ENCODE measurements around the gene SMCO4. TPM values are rescaled to one million over a fixed set of nuclear protein-coding genes. Genes with fewer than 3 reads are reported as not detected.

SMCO4 gene
- total RNA-seq, 8 experiments from 2014 or later, result 1.1 to 19.2 (median 5.8) TPM

- H3K27ac ChIP-seq, result no peak overlapping the region
- in situ Hi-C loops (cut with MboI; ENCODE audit: low pct_unique_long_range_greater_than_20kb in 2 of 9, low sequenced_read_pairs in 9 of 9, unreplicated experiment in 9 of 9), result no loop called here
- ATAC-seq (replicated peaks in 6 of 8), result no peak
- H3K4me1 ChIP-seq (replicated peaks in 1 of 2), result peaks cover 20 to 25% of the 10 kb centered on the region in 2 donors
- no peak overlapping the region for H3K4me3 ChIP-seq
- 43 to 86% (median 82%) methylated on average over 1 to 2 of the region's 3 CpGs; no CpG with 5 or more reads in 4 of the 10 experiments for WGBS, 10 experiments
These were observed 53.4 kb downstream of the SMCO4 start for GRCh38 chr11:93489841-93490240.

- in situ Hi-C loops (cut with MboI; ENCODE audit: low pct_unique_long_range_greater_than_20kb in 2 of 9, low sequenced_read_pairs in 9 of 9, unreplicated experiment in 9 of 9), result no loop called here
- H3K27ac ChIP-seq, result peak overlapping the region in 1 of 2 donors; percentile 12
- no peak overlapping the region for H3K4me3 ChIP-seq
- ATAC-seq (replicated peaks in 6 of 8), result peak in 5 of 8 experiments; percentile 55 to 90 (median 56)
- 20 to 64% (median 24%) methylated on average over 1 to 7 of the region's 7 CpGs; no CpG with 5 or more reads in 4 of the 10 experiments for WGBS, 10 experiments
- peaks cover 20 to 25% of the 10 kb centered on the region in 2 donors for H3K4me1 ChIP-seq (replicated peaks in 1 of 2)
These were observed 56.1 kb downstream of the SMCO4 start for GRCh38 chr11:93487032-93487483.

- WGBS, 10 experiments, result 75 to 100% (median 80%) methylated on average over 1 to 2 of the region's 2 CpGs; no CpG with 5 or more reads in 7 of the 10 experiments
- in situ Hi-C loops (cut with MboI; ENCODE audit: low pct_unique_long_range_greater_than_20kb in 2 of 9, low sequenced_read_pairs in 9 of 9, unreplicated experiment in 9 of 9), result no loop called here
- no peak for ATAC-seq (replicated peaks in 6 of 8)
- H3K27ac ChIP-seq, result no peak overlapping the region
- no peak overlapping the region for H3K4me3 ChIP-seq
- H3K4me1 ChIP-seq (replicated peaks in 1 of 2), result peaks cover 20 to 25% of the 10 kb centered on the region in 2 donors
These were observed 57.2 kb downstream of the SMCO4 start for GRCh38 chr11:93485983-93486382.

- Histone ChIP-seq H3K27ac (no peak overlapping the region), H3K4me1 (replicated peaks in 1 of 2) (peaks cover 20 to 25% of the 10 kb centered on the region in 2 donors), H3K4me3 (no peak overlapping the region)
- ATAC-seq (replicated peaks in 6 of 8), result peak in 3 of 8 experiments; percentile 35 to 78 (median 69)
- WGBS, 10 experiments, result 0 to 100% (median 60%) methylated on average over 1 to 2 of the region's 3 CpGs; no CpG with 5 or more reads in 1 of the 10 experiments
- in situ Hi-C loops (cut with MboI; ENCODE audit: low pct_unique_long_range_greater_than_20kb in 2 of 9, low sequenced_read_pairs in 9 of 9, unreplicated experiment in 9 of 9), result no loop called here
These were observed 58.5 kb downstream of the SMCO4 start for GRCh38 chr11:93484716-93485115.

GRCh38 chr11:93482556-93482955 lies 60.6 kb downstream of the SMCO4 start:
- WGBS, 10 experiments, result 55 to 97% (median 76%) methylated on average over 5 to 10 of the region's 10 CpGs; no CpG with 5 or more reads in 2 of the 10 experiments
- Histone ChIP-seq H3K4me1 (replicated peaks in 1 of 2) (peaks cover 17 to 22% of the 10 kb centered on the region in 2 donors), H3K4me3 (no peak overlapping the region), H3K27ac (no peak overlapping the region)
- in situ Hi-C loops (cut with MboI; ENCODE audit: low pct_unique_long_range_greater_than_20kb in 2 of 9, low sequenced_read_pairs in 9 of 9, unreplicated experiment in 9 of 9), result no loop called here
- no peak for ATAC-seq (replicated peaks in 6 of 8)

- no peak for ATAC-seq (replicated peaks in 6 of 8)
- H3K4me1 ChIP-seq (replicated peaks in 1 of 2), result peaks cover 19 to 20% of the 10 kb centered on the region in 2 donors
- 86 to 100% (median 94%) methylated on average over 1 to 4 of the region's 6 CpGs; no CpG with 5 or more reads in 2 of the 10 experiments for WGBS, 10 experiments
- H3K27ac ChIP-seq, result no peak overlapping the region
- in situ Hi-C loops (cut with MboI; ENCODE audit: low pct_unique_long_range_greater_than_20kb in 2 of 9, low sequenced_read_pairs in 9 of 9, unreplicated experiment in 9 of 9), result no loop called here
- H3K4me3 ChIP-seq, result no peak overlapping the region
These were observed 61.5 kb downstream of the SMCO4 start for GRCh38 chr11:93481696-93482095.

- no peak for ATAC-seq (replicated peaks in 6 of 8)
- H3K4me3 ChIP-seq, result no peak overlapping the region
These were observed 61.9 kb downstream of the SMCO4 start for GRCh38 chr11:93481279-93481678.

GRCh38 chr11:93480756-93481155 lies 62.4 kb downstream of the SMCO4 start:
- WGBS, 10 experiments, result 86 to 100% (median 100%) methylated on average over 1 of the region's 1 CpG; no CpG with 5 or more reads in 5 of the 10 experiments
- in situ Hi-C loops (cut with MboI; ENCODE audit: low pct_unique_long_range_greater_than_20kb in 2 of 9, low sequenced_read_pairs in 9 of 9, unreplicated experiment in 9 of 9), result no loop called here
- no peak overlapping the region for H3K4me3 ChIP-seq
- peaks cover 13 to 16% of the 10 kb centered on the region in 2 donors for H3K4me1 ChIP-seq (replicated peaks in 1 of 2)
- no peak overlapping the region for H3K27ac ChIP-seq
- ATAC-seq (replicated peaks in 6 of 8), result no peak

More at GRCh38 chr11:93481279-93481678, 61.9 kb downstream of the SMCO4 start:
- Histone ChIP-seq H3K27ac (no peak overlapping the region), H3K4me1 (replicated peaks in 1 of 2) (peaks cover 15 to 16% of the 10 kb centered on the region in 2 donors)
- WGBS, 10 experiments, result 67 to 100% (median 94%) methylated on average over 1 to 16 of the region's 16 CpGs; no CpG with 5 or more reads in 3 of the 10 experiments
- in situ Hi-C loops (cut with MboI; ENCODE audit: low pct_unique_long_range_greater_than_20kb in 2 of 9, low sequenced_read_pairs in 9 of 9, unreplicated experiment in 9 of 9), result no loop called here

- ATAC-seq (replicated peaks in 6 of 8), result no peak
- no peak overlapping the region for H3K27ac ChIP-seq
- in situ Hi-C loops (cut with MboI; ENCODE audit: low pct_unique_long_range_greater_than_20kb in 2 of 9, low sequenced_read_pairs in 9 of 9, unreplicated experiment in 9 of 9), result no loop called here
- WGBS, 10 experiments, result 79 to 100% (median 100%) methylated on average over 1 to 3 of the region's 6 CpGs; no CpG with 5 or more reads in 4 of the 10 experiments
- no peak overlapping the region for H3K4me3 ChIP-seq
- H3K4me1 ChIP-seq (replicated peaks in 1 of 2), result peaks cover 13 to 16% of the 10 kb centered on the region in 2 donors
These were observed 62.9 kb downstream of the SMCO4 start for GRCh38 chr11:93480256-93480655.

GRCh38 chr11:93478841-93479240 lies 64.3 kb downstream of the SMCO4 start:
- H3K4me3 ChIP-seq, result no peak overlapping the region
- no peak for ATAC-seq (replicated peaks in 6 of 8)
- H3K4me1 ChIP-seq (replicated peaks in 1 of 2), result peaks cover 13 to 16% of the 10 kb centered on the region in 2 donors
- in situ Hi-C loops (cut with MboI; ENCODE audit: low pct_unique_long_range_greater_than_20kb in 2 of 9, low sequenced_read_pairs in 9 of 9, unreplicated experiment in 9 of 9), result no loop called here
- WGBS, 10 experiments, result 85 to 100% (median 97%) methylated on average over 1 to 15 of the region's 19 CpGs; no CpG with 5 or more reads in 4 of the 10 experiments
- H3K27ac ChIP-seq, result no peak overlapping the region

GRCh38 chr11:93477684-93478234 lies 65.4 kb downstream of the SMCO4 start:
- Histone ChIP-seq H3K27ac (no peak overlapping the region), H3K4me1 (replicated peaks in 1 of 2) (peaks cover 13 to 16% of the 10 kb centered on the region in 2 donors), H3K4me3 (no peak overlapping the region)
- in situ Hi-C loops (cut with MboI; ENCODE audit: low pct_unique_long_range_greater_than_20kb in 2 of 9, low sequenced_read_pairs in 9 of 9, unreplicated experiment in 9 of 9), result no loop called here
- ATAC-seq (replicated peaks in 6 of 8), result peak; percentile 22 to 71 (median 54)
- 41 to 94% (median 52%) methylated on average over 2 to 11 of the region's 11 CpGs for WGBS, 10 experiments

- Histone ChIP-seq H3K4me3 (no peak overlapping the region), H3K27ac (no peak overlapping the region), H3K4me1 (replicated peaks in 1 of 2) (peaks cover 13 to 16% of the 10 kb centered on the region in 2 donors)
- ATAC-seq (replicated peaks in 6 of 8), result peak in 3 of 8 experiments; percentile 88 to 93 (median 92)
- in situ Hi-C loops (cut with MboI; ENCODE audit: low pct_unique_long_range_greater_than_20kb in 2 of 9, low sequenced_read_pairs in 9 of 9, unreplicated experiment in 9 of 9), result no loop called here
- 0 to 100% (median 82%) methylated on average over 1 to 3 of the region's 3 CpGs; no CpG with 5 or more reads in 2 of the 10 experiments for WGBS, 10 experiments
These were observed 66.4 kb downstream of the SMCO4 start for GRCh38 chr11:93476796-93477195.

- Histone ChIP-seq H3K27ac (no peak overlapping the region), H3K4me3 (no peak overlapping the region), H3K4me1 (replicated peaks in 1 of 2) (peaks cover 13 to 16% of the 10 kb centered on the region in 2 donors)
- WGBS, 10 experiments, result 67 to 100% (median 100%) methylated on average over 1 of the region's 1 CpG; no CpG with 5 or more reads in 4 of the 10 experiments
- peak in 1 of 8 experiments; percentile 28 for ATAC-seq (replicated peaks in 6 of 8)
- in situ Hi-C loops (cut with MboI; ENCODE audit: low pct_unique_long_range_greater_than_20kb in 2 of 9, low sequenced_read_pairs in 9 of 9, unreplicated experiment in 9 of 9), result no loop called here
These were observed 69.1 kb downstream of the SMCO4 start for GRCh38 chr11:93474123-93474522.

Measured in motor neuron (in vitro differentiated cells).